ENCODE data around the gene CRCP.
"Not testable (repeated sequence)": the region's sequence is repeated elsewhere in the genome, so short reads cannot be mapped to it uniquely, and the experiment has no call there.

Gene CRCP

DNA sequence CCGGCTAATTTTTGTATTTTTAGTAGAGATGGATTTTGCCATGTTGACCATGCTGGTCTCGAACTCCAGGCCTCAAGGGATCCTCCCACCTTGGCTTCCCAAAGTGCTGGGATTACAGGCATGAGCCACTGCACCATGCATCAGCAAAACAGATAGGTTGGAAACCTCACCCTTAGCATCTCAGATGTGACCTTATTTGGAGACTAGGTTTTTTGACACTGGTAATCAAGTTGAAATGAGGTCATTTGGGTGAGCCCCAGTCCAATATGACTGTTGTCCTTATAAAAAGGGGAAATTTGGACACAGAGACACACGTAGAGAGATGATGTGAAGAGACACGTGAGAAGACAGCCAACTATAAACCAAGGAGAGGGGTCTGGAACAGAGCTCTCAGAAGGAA is 48.0 kb downstream of the CRCP start:
- DNase-seq, result no peak

DNA sequence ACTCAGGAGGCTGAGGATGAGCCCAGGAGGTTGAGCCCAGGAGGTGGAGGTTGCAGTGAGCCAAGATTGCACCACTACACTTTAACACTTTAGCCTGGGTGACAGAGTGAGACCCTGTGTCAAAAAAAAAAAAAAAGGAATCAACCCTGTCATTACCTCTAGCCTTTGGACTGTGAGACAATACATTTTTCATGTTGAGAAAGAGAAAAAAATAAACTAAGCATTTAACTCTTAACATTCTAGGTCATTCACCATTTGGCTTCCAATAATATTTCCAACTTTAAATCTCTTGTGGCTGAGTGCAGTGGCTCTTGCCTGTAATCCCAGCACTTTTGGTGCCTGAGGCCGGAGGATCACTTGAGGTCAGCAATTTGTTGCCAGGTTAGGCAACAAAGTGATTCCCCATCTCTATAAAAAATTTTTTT is 48.6 kb downstream of the CRCP start:
- DNase-seq, result no peak

DNA sequence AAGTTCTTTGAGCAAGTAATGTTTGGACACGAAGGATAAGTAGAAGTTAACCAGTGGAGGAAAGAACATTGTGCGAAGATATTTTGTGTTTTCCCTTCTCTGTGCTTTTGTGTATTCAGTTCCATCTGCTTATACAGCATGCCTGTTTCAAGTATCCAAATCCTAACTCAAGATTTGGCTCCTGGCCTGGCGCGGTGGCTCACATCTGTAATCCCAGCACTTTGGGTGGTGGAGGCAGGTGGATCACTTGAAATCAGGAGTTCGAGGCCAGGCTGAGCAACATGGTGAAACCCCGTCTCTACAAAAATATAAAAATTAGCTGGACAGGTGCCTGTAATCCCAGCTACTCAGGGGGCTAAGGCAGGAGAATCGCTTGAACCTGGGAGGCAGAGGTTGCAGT is 49.7 kb downstream of the CRCP start:
- no peak for DNase-seq

DNA sequence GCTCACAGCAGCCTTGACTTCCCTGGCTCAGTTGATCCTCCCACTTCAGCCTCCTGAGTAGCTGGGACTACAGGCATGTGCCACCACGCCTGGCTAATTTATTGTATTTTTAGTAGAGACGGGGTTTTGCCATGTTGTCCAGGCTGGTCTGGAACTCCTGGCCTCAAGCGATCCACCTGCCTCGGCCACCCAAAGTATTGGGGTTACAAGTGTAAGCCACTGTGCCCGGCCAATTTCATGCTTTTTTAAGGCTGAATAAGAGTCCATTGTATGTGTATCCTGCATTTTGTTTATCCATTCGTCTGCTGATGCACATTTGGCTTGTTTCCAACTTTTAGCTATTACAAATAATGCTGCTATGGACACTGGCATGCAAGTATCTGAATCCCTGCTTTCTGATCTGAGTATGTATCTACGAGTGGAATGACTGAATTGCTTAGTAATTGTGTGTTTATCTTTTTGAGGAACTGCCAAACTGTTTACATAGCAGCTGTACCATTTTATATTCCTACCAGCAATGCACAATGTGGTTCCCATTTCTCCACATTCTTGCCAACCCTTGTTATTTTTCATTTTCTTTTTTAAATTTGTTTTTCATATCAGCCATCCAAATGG is 53.2 kb downstream of the CRCP start:
- no peak for DNase-seq

DNA sequence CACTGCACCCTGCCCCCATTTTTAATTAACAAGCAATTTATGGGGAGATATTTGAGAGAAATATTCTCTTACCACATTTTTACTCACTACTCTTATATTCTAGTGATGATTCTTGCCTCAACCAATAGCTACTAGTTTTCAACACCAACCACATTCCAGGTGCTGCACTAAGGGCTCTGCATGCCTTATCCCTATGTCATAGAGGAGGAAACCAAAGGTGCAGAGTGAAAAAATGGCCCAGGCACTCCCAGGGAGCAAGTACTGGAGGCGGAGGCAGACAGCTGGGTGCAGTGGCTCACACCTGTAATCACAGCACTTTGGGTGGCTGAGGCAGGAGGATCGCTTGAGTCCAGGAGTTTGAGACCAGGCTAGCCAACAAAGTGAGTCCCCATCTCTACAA is 55.0 kb downstream of the CRCP start:
- no peak for DNase-seq

DNA sequence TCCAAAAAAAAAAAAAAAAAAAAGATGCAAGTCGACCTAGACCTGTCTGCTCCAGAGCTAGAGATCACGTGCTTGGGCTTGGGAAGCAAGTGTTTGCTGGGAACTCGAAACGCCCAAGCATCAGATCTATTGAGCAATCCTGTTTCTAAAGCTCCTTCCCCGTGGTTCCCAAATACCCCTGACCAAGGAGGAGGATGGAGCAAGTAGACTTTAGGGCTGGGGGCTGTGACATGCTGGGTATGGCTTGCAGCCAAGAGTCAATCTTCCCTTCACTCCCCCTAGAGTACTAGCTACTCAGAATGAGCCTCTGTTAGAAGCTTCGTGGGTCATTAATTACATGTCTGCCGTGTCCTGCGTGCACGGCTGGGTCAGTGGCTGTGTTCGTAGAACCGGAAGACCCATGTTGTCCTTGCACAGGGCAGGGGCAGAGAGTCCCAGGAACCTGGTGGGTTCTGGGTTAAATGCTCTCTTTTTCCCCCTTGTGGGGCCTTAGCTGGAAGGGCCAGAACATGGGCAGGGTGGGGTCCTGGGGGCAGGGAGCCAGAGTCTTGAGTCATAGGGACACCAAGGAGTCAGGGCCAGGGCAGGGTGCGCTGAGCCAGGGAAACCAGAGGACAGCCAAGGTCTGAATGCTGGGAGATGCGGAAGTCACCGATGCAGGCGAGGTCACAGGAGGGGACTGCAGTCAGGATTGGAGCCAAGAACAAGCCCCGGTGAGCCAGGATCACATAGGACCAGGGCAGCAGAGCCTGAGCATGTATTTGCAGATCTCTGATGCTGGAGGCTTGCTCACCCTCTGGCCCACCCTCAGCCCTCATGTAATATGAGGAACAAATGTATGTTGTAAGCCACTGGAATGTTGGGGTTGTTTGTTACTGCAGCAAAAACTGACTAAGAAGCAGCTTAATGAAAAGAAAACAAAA is 55.9 kb downstream of the CRCP start:
- no peak for DNase-seq

DNA sequence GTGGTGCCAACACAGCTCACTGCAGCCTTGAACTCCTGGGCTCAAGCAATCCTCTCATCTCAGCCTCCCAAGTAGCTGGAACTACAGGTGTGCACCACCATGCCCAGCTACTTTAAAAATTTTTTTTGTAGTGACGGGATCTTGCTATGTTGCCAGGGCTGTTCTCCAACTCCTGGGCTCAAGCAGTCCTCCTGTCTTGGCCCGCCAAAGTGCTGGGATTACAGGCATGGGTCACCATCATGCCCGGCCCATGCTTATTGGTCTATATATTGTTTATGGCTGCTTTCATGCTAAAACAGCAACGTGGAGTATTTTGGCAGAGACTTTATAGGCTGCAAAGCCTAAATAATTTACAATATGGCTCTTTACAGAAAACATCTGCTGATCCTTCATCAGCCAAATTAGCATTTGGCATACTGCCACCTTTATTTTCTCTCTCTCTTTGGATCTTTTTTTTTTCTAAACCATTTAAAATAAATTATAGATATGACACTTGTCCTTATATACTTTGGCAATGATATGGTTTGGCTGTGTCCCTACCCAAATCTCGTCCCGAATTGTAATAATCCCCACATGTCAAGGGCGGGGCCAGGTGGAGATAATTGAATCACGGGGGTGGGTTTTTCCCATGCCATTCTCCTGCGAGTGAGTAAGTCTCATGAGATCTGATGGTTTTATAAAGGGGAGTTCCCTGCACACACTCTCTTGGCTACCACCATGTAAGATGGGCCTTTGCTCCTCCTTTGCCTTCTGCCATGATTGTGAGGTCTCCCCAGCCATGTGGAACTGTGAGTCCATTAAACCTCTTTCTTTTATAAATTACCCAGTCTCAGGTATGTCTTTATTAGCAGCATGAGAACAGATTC is 58.1 kb downstream of the CRCP start:
- DNase-seq, result not testable (repeated sequence)

DNA sequence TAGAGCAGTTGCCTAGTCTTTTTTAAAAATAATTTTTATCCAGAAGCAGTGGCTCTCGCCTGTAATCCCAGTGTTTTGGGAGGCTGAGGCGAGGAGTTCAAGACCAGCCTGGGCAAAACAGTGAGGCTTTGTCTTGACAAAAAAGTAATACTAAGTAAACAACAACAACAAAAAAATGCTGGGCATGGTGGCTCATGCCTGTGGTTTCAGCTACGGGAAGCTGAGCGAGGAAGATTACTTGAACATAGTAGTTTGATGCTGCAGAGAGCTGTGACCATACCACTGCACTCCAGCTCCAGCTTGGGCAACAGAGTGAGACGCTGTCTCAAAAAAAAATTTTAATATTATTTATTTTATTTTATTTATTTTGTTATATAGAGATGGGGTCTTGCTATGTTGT is 59.2 kb downstream of the CRCP start:
- no peak for DNase-seq

DNA sequence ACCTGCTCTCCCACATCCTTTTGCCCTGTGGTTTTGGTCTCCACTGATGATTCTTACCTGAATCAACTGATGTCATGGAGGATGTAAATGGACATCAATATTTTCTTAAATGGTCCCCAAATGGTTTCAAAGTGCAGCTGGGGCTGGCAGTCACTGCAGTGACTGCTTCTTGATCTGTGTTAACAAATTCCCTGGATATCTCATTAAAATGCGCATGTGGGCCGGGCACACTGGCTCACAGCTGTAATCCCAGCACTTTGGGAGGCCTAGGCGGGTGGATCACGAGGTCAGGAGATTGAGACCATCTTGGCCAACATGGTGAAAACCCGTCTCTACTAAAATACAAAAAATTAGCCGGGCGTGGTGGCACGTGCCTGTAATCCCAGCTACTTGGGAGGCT is 60.4 kb downstream of the CRCP start:
- DNase-seq, result not testable (repeated sequence)

DNA sequence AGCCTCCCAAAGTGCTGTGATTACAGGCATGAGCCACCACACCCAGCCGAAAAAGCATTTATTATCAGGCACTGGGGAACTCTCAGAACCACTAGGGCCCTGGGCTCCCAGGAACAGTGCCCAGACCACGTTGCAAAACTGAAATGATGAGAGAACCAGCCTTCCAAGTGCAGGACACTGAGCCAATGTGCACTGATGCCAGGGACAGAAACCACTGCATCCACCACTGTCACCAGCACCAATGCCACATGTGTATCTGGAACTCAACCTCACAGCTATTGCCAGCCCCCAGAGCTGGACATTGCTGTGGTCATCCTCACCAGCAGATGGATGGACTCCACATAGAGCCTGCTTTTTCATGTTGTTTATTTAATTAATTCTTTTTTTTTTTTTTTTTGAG is 62.3 kb downstream of the CRCP start:
- DNase-seq, result no peak

DNA sequence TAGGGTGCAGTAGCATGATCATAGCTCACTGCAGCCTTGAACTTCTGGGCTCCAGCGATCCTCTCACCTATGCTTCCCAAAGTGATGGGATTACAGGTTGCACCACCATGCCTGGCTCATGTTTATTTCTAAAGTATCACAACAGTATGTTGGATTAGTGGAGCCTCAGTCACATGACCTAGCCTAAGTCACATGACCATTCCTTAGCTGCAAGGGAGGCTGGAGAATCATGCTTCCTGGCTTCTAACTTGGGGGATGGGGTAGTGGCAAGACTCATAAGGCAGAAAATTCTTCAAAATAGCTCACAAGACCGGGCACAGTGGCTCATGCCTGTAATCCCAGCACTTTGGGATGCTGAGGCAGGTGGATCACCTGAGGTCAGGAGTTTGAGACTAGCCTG is 63.6 kb downstream of the CRCP start:
- DNase-seq, result no peak

DNA sequence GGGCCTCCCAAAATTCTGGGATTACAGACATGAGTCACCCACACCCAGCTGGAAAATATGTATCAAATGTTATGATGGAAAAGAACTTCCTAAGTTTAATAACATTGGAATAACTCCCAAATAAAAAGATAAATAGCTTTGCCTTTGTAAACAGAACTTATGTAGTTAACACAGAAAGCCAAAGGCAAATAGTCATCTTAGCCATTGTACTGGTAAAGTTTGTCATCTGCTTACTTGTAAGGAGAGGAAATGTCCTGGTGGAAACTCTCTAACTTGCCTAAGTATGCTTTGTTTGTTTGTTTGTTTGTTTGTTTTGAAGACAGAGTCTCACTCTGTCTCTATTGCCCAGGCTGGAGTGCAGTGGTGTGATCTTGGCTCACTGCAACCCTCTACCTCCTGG is 66.7 kb downstream of the CRCP start:
- no peak for DNase-seq

DNA sequence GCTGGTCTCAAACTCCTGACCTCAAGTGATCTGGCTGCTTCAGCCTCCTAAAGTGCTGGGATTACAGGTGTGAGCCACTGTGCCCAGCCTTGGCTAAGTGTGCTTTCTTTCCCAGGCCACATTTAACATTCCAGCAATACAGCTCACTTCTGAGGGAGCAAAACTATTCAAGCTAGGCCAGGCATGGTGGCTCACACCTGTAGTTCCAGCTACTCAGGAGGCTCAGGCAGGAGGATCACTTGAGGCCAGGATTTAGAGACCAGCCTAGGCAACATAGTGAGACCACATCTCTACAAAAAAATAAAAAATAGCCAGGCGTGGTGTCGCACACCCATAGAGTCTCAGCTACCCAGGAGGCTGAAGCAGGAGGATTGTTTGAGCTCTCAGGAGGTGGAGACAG is 67.2 kb downstream of the CRCP start:
- no peak for DNase-seq

DNA sequence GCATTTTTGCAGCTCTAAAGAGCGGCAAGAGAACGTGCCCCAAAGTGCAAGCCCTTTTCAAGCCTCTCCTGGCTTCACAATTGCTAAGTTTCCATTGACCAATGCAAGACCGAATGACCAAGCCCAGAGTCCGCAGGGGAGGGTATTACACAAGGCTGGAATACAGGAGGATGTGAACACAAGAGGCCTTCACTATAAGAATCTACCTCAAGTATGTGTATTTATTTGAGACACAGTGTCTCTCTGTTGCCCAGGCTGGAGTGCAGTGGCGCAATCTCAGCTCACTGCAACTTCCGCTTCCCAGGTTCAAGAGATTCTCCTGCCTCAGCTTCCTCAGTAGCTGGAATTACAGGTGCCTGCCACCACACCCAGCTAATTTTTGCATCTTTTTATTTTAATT is 68.3 kb downstream of the CRCP start:
- no peak for DNase-seq

DNA sequence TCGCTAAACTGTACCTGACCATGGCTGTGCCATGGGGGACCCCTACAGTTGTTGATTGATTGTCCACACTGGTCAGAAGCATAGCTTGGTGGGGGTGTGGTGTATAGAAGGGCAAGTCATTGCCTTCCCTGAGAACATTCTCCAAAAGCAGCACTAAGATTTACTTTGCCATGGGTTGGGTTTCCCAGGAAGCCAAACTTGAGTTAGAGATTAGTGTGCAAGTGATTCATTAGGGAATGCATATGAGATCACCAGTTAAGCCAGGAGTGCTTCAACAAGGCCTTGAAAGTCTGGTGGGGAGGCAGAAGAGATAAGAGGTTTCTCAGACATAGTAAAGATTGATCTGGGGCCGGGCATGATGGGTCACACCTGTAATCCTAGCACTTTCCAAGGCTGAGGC is 69.1 kb downstream of the CRCP start:
- no peak for DNase-seq

DNA sequence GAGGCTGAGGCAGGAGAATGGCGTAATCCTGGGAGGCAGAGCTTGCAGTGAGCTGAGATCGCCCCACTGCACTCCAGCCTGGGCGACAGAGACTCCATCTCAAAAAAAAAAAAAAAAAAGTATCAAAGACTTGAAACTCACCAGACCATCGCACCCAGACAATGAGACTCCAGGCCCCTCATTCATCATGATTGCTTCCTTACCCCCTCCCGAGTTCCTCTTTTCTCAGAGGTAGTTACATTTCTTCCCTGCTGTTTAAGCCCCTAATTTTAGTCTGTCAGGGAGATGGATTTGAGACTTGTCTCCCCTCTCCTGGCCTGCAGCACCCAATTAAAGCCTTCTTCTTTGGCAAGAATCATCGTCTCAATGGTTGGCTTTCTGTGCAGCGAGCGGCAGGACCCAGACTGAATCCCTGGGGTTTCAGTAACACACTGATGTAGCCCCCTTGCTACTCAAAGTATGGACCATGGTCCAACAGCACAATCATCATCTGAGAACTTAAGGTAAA is 71.1 kb downstream of the CRCP start:
- DNase-seq, result no peak

DNA sequence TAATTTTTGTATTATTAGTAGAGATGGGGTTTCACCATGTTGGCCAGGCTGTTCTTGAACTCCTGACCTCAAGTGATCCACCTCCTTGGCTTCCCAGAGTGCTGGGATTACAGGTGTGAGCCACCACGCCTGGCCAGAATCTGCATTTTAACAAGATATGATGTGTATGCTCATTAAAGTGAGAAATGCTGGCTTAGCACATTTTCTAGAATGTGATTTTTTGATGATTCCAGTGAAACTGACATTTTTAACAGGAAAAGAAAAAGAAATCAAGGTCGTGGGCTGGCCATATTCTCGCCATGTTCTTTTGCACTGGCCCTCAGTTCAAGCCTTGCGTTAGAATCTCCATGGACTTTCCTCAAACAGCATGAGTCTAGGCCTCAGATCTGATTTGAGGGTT is 72.3 kb downstream of the CRCP start:
- no peak for DNase-seq

DNA sequence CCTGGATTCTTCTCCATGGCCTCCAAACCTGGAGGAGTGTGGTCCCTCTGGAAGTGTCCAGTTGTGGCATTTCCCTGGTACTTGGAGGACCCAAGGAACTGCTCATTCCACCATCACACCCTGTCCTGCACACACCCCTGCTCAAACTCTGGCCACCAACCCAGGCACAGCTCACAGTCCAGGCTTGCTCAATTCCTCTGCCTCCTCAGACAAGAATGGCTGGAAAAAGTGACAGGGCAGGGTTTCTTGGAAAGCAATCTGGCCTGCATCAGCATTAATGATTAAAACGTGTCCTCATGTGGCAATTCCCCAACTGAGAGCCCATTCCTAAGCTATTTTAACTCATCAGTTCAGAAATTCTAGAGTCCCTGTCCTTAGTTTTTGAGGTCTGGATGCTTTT is 73.3 kb downstream of the CRCP start:
- DNase-seq, result no peak

DNA sequence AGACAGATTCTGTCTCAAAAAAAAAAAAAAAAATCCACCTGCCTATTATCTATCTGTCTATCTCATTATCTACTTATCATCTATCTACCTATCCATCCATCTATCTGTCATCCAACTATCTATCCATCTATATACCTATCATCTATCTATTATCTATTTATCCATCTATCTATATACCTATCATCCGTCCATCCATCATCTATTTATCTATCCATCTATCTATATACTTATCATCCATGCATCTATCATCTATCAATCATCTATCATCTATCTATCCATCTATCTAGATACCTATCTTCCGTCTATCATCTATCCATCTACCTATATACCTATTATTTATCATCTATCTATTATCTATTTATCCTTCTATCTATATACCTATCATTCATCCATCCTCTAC is 74.0 kb downstream of the CRCP start:
- no peak for DNase-seq

DNA sequence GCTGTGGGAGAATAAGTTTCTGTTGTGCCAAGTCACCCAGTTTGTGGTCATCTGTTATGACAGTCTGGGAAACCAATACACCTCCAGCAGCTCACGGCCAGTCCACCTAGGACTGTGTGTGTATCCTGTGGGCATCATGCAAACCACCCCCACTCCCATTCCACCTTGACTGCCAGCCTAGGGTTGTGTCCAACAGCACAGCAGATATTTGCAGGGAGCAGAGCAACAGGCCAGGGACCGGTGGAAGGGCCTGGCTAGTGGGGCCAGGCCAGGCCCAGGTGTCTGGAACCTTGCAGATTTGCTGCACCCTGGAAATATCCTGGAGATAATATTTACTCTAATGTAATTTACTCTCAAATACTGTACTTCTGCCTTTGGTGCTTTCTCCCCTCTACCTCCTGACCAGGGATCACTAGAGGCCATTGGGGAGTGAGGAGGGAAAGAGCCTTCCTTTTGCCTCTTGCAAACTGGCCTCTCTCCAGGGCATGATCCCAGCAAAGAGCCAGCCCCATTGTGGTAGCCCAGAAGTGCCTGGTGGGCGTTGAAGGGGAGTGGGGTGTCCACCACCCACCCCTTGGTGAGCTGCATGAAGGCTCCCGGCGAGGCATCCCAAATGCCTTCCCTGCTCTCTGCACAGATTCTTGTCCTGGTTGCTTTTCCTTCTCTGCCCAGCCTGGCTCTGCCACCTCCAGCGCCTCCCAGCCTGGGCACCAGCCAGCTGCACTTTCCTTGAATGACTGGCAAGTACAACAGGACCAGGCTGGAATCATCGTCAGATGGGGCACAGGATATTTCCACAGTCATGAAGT is 75.3 kb downstream of the CRCP start:
- DNase-seq, result no peak

DNA sequence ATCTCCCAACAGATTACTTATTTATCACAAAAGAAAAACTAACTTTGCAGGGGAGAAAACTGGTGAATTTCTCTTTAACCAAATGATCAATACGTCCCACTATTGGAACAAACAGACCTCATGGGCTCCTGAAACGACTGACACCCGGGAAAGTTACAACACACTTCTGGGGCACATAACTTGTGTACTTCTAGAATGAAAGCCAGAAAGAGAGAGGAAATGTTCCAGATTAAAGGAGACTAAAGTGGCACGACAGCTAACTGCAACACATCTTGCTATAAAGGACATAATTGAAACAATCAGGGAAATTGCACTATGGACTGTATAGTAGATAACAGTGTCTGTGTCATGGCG is 75.8 kb downstream of the CRCP start:
- DNase-seq, result no peak

DNA sequence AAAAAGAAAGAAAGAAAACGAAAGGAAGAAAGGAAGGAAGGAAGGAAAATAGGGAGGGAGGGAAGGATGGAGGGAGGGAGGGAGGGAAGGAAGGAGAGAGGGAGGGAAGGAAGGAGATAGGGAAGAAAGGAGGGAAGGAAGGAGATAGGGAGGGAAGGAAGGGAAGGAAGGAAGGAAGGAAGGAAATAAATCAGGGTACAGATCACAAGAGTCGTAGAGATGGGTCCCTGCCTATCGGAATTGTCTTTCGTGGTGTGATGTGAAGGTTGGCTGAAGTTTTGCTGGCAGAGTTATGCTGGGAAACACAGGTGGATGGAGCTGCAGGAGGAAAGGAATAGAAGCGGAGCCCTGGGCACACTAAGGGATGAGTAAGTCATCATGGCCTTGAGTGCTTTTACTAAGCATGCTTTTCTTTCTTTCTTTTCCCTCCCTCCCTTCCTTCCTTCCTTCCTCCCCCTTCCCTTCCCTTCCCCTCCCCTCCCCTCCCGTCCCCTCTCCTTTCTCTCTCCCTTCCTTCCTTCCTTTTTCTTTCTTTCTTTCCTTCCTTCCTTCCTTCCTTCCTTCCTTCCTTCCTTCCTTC is 78.6 kb downstream of the CRCP start:
- DNase-seq, result no peak
